ENCODE results near the gene L1CAM. TPM values are rescaled to one million over a fixed set of nuclear protein-coding genes. Genes with fewer than 3 reads are reported as not detected.

L1CAM gene
- total RNA-seq, 6 experiments from 2014 or later: 0.33 to 0.64 (median 0.47) TPM; not detected in 2

DNA sequence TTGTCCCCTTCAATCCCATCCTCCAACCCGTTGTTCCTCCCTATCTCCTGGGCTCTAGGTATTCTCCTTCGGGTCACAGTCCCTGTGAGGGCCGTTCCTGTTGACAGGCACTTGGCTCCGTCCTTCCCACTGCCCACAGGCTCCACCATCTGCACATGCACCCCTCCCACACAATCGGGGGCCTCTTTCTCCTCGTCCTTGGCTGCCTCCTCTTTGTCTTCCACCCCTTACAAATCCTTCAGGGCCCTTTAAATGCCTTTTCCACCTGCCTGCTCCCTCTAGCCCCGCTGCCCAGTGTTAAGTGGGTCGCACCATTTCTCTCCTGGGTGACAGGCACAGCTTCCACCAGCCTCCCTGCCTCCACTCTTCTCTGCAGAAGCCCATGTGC is 15.8 kb upstream of the L1CAM start:
- Histone ChIP-seq H3K27ac (no peak overlapping the region), H3K4me1 (no peaks in the 10 kb centered on the region), H3K27me3 (no peaks in the 10 kb centered on the region), H3K9me3 (no peaks in the 10 kb centered on the region), H3K4me3 (no peak overlapping the region), H3K36me3 (no peaks in the 10 kb centered on the region)
- no peak for DNase-seq
- ATAC-seq: no peak
- intact Hi-C loops (cut with DNase I): no loop called here
- WGBS (ENCODE audit: insufficient coverage, low coverage, low lambda C conversion rate, missing lambda C conversion rate): 41% methylated on average over 8 of the region's 8 CpGs
- TF ChIP-seq POLR2A (IDR thresholded peaks at IDR 0.05): no peak
- TF ChIP-seq, protein P1, sequence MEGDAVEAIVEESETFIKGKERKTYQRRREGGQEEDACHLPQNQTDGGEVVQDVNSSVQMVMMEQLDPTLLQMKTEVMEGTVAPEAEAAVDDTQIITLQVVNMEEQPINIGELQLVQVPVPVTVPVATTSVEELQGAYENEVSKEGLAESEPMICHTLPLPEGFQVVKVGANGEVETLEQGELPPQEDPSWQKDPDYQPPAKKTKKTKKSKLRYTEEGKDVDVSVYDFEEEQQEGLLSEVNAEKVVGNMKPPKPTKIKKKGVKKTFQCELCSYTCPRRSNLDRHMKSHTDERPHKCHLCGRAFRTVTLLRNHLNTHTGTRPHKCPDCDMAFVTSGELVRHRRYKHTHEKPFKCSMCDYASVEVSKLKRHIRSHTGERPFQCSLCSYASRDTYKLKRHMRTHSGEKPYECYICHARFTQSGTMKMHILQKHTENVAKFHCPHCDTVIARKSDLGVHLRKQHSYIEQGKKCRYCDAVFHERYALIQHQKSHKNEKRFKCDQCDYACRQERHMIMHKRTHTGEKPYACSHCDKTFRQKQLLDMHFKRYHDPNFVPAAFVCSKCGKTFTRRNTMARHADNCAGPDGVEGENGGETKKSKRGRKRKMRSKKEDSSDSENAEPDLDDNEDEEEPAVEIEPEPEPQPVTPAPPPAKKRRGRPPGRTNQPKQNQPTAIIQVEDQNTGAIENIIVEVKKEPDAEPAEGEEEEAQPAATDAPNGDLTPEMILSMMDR (IDR thresholded peaks at IDR 0.05): no peak

DNA sequence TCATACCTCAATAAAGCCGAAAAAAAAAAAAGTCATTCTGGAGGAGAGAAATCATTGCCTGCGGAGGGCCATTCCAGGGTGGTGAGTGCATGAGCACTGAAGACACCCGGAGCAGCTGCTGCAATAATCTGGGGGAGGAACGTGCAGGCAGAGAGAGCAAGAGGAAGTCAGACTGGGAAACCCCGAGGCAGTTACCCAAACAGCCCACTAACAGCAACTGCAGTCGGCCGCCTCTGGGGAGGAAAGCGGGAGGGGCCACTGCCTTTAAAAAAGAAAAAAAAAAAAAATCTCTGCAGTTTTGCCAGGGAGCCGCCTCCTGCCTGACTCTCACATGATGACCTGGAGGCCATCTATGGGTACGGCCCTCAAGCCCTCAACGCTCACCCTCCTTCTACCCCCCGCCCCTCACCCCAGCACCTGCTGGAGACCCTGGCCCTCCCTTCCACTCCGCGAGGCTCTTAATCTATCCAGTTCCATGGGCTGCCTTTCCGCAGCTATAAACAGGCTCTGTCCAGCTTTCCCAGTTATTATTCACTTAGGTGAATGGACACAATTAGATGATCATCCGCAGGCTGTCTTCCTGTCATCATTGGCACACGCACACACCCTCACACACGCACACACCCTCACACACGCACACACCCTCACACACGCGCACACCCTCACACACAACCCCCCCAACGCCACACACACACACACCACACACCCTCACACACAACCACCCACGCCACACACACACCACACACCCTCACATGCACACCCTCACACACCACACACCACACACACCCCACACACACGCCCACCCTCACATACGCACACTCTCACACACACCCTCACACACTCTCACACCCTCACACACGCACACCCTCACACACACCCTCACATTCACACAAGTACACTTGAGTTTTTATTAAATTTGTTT is 15.1 kb upstream of the L1CAM start:
- Histone ChIP-seq H3K4me3 (no peak overlapping the region), H3K9me3 (no peaks in the 10 kb centered on the region), H3K27ac (no peak overlapping the region), H3K4me1 (no peaks in the 10 kb centered on the region), H3K36me3 (no peaks in the 10 kb centered on the region), H3K27me3 (no peaks in the 10 kb centered on the region)
- WGBS (ENCODE audit: insufficient coverage, low coverage, low lambda C conversion rate, missing lambda C conversion rate): 43% methylated on average over 25 of the region's 26 CpGs
- intact Hi-C loops (cut with DNase I): no loop called here
- DNase-seq: peak in 1 of 3 donors; percentile 32
- peak; percentile 26 to 63 (median 60) for ATAC-seq
- TF ChIP-seq, protein P1 (IDR thresholded peaks at IDR 0.05): no peak
- no peak for TF ChIP-seq POLR2A (IDR thresholded peaks at IDR 0.05)

GRCh38 chrX:153897899-153898298 is 11.9 kb upstream of the L1CAM start:
- H3K4me1 ChIP-seq: no peaks in the 10 kb centered on the region
- DNase-seq (no peak), ATAC-seq (no peak)
- TF ChIP-seq, protein P1 (IDR thresholded peaks at IDR 0.05): no peak
- TF ChIP-seq POLR2A (IDR thresholded peaks at IDR 0.05): no peak
- intact Hi-C loops (cut with DNase I): no loop called here
- no peaks in the 10 kb centered on the region for H3K36me3 ChIP-seq
- no peak overlapping the region for H3K4me3 ChIP-seq
- no peak overlapping the region for H3K27ac ChIP-seq
- no peaks in the 10 kb centered on the region for H3K27me3 ChIP-seq
- H3K9me3 ChIP-seq: no peaks in the 10 kb centered on the region

GRCh38 chrX:153889123-153889522 is 3.1 kb upstream of the L1CAM start:
- whole genome bisulfite sequencing (ENCODE audit: insufficient coverage, low coverage, low lambda C conversion rate, missing lambda C conversion rate): 81% methylated on average over 5 of the region's 6 CpGs
- intact Hi-C loops (cut with DNase I): no loop called here
- peaks cover 7 to 22% of the 10 kb centered on the region in 2 donors for H3K27me3 ChIP-seq

More at GRCh38 chrX:153889123-153889522, 3.1 kb upstream of the L1CAM start:
- no peaks in the 10 kb centered on the region for H3K4me1 ChIP-seq
- H3K9me3 ChIP-seq: no peaks in the 10 kb centered on the region
- no peak for TF ChIP-seq POLR2A (IDR thresholded peaks at IDR 0.05)
- TF ChIP-seq, protein P1 (IDR thresholded peaks at IDR 0.05): no peak
- no peak overlapping the region for H3K4me3 ChIP-seq
- no peak overlapping the region for H3K27ac ChIP-seq
- no peaks in the 10 kb centered on the region for H3K36me3 ChIP-seq
- DNase-seq (no peak), ATAC-seq (no peak)
